Fibroblast of skin of left biceps (primary cell): ENCODE results near the gene RPUSD3.
"Not testable (repeated sequence)": the region's sequence is repeated elsewhere in the genome, so short reads cannot be mapped to it uniquely, and the experiment has no call there.

Experiments
- DNase-seq, 2 experiments: peaks; one replicate each; pipeline ENCODE4 v3.0.0-alpha.2; 2013; ENCODE audit warnings: low read depth in 2 of 2

The RPUSD3 gene

GRCh38 chr3:9865125-9865637 lies 21.4 kb upstream of the RPUSD3 start:
- DNase-seq = not testable (repeated sequence)

- DNase-seq = peak; percentile 71 to 75
These were observed 20.6 kb upstream of the RPUSD3 start for GRCh38 chr3:9864200-9864927.

GRCh38 chr3:9863058-9863772 lies 19.4 kb upstream of the RPUSD3 start:
- no peak for DNase-seq

GRCh38 chr3:9862391-9863057 lies 18.7 kb upstream of the RPUSD3 start:
- no peak for DNase-seq

GRCh38 chr3:9861626-9862130 lies 17.9 kb upstream of the RPUSD3 start:
- no peak for DNase-seq

GRCh38 chr3:9861201-9861600 lies 17.4 kb upstream of the RPUSD3 start:
- DNase-seq = no peak

GRCh38 chr3:9859530-9860025 lies 15.8 kb upstream of the RPUSD3 start:
- no peak for DNase-seq

GRCh38 chr3:9855594-9855993 lies 11.8 kb upstream of the RPUSD3 start:
- DNase-seq = no peak

- DNase-seq = not testable (repeated sequence)
These were observed 10.6 kb upstream of the RPUSD3 start for GRCh38 chr3:9854291-9854940.

GRCh38 chr3:9852528-9852927 lies 8.7 kb upstream of the RPUSD3 start:
- DNase-seq = no peak

GRCh38 chr3:9851926-9852325 lies 8.1 kb upstream of the RPUSD3 start:
- DNase-seq = not testable (repeated sequence)

GRCh38 chr3:9851383-9851782 lies 7.6 kb upstream of the RPUSD3 start:
- not testable (repeated sequence) for DNase-seq

- DNase-seq = not testable (repeated sequence)
These were observed 5.1 kb upstream of the RPUSD3 start for GRCh38 chr3:9848860-9849259.

- not testable (repeated sequence) for DNase-seq
These were observed 4.1 kb upstream of the RPUSD3 start for GRCh38 chr3:9847870-9848269.

- DNase-seq = no peak
These were observed 3.2 kb upstream of the RPUSD3 start for GRCh38 chr3:9846931-9847488.

- no peak for DNase-seq
These were observed 2.4 kb upstream of the RPUSD3 start for GRCh38 chr3:9846231-9846630.

- DNase-seq = no peak
These were observed 2.8 kb downstream of the RPUSD3 start for GRCh38 chr3:9841015-9841414.

GRCh38 chr3:9838856-9839255 lies 5.0 kb downstream of the RPUSD3 start:
- DNase-seq = no peak

GRCh38 chr3:9837701-9838582 lies 5.9 kb downstream of the RPUSD3 start:
- DNase-seq = no peak
